GM12891 (cell line): ENCODE measurements around the gene TCERG1L.
"Not testable (repeated sequence)": the region's sequence is repeated elsewhere in the genome, so short reads cannot be mapped to it uniquely, and the experiment has no call there.

ENCODE experiments used
- DNase-seq: peaks from one replicate; pipeline ENCODE4 v3.0.0; 2011; ENCODE audit warnings: low spot score; ENCODE audit not compliant: insufficient read length
- FAIRE-seq: peaks from 2 replicates; lab custom pipeline; 2011; peaks lifted over from hg19 to GRCh38; lab: Jason Lieb, UNC
- PAX5 ChIP-seq: IDR thresholded peaks from 2 replicates; pipeline ENCODE4 v1.6.1; 2011; ENCODE audit warnings: low read length, moderate library complexity, mild to moderate bottlenecking; ENCODE audit not compliant: insufficient read depth, severe bottlenecking
- POLR2A ChIP-seq: IDR thresholded peaks from 2 replicates; pipeline ENCODE4 v1.6.1; 2011; ENCODE audit warnings: low read depth, low read length, control low read depth
- POLR2AphosphoS5 ChIP-seq: IDR thresholded peaks from 2 replicates; pipeline ENCODE4 v1.6.1; 2011; ENCODE audit warnings: low read depth, low read length, control low read depth
- POU2F2 ChIP-seq: IDR thresholded peaks from 2 replicates; pipeline ENCODE4 v1.6.1; 2011; ENCODE audit warnings: low read depth, mild to moderate bottlenecking, control low read depth, low read length, moderate library complexity
- SPI1 ChIP-seq: IDR thresholded peaks from 2 replicates; pipeline ENCODE4 v1.6.1; 2011; ENCODE audit warnings: low read depth, low read length, control low read depth
- TAF1 ChIP-seq: IDR thresholded peaks from 2 replicates; pipeline ENCODE4 v1.6.1; 2011; ENCODE audit warnings: low read depth, low read length, control low read depth

The TCERG1L gene

DNA sequence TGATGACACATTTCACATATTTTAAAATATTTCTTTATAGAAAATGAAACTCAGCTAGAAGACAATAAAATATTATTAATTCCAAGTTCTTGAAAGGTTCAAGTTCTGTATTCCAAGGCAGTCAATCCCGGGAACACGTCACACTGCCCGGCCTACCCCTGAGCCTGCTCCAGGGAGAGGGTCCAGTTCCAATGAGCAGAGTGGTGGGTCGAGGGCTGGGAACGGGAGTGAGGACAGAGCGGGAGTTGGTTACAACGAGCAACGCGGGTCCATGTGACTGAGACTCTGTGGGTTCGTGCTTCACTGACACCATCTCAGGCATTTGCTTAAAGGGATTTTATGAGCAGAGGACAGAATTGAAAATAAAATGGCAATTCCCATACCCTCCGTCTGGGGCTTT, 209.4 kb downstream of the TCERG1L start:
- no peak for DNase-seq
- FAIRE-seq, result no peak
- TF ChIP-seq TAF1 (no peak), POLR2A (no peak), PAX5 (no peak), SPI1 (no peak), POU2F2 (no peak), POLR2AphosphoS5 (no peak)

GRCh38 chr10:131100418-131101410, 210.8 kb downstream of the TCERG1L start:
- FAIRE-seq, DNase-seq: not testable (repeated sequence)

GRCh38 chr10:131099028-131099726, 212.3 kb downstream of the TCERG1L start:
- no peak for TF ChIP-seq POU2F2
- TF ChIP-seq POLR2A, result no peak
- TF ChIP-seq TAF1, result no peak
- no peak for TF ChIP-seq SPI1
- TF ChIP-seq POLR2AphosphoS5, result no peak
- TF ChIP-seq PAX5, result no peak
- FAIRE-seq (no peak), DNase-seq (no peak)

- FAIRE-seq, result no peak
- no peak for DNase-seq
- TF ChIP-seq TAF1 (no peak), SPI1 (no peak), POLR2AphosphoS5 (no peak), POU2F2 (no peak), POLR2A (no peak), PAX5 (no peak)
Measured at GRCh38 chr10:131098416-131098952, 213.0 kb downstream of the TCERG1L start.

DNA sequence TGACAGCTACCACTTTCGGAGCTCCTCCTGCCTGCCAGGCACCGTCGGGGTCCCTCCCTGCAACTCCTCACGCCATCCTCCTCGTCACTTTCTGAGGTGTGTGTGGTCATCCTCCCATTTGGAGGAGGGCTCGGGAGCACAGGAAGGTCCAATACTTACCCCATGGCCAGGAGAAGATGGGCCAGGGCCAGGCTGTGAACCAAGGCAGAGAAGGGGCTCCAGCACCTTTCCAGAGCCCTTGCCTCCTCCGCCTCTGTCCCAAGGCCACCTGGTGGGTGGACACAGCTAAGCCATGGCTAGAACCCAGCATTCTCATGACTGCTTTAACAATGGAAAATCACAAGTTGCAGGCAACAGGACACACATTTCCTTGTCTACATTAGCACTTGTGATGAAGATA, 215.5 kb downstream of the TCERG1L start:
- DNase-seq, result no peak

GRCh38 chr10:131095313-131095580, 216.3 kb downstream of the TCERG1L start:
- TF ChIP-seq SPI1 (no peak), POLR2AphosphoS5 (no peak), TAF1 (no peak), POU2F2 (no peak), POLR2A (no peak), PAX5 (no peak)
- FAIRE-seq (no peak), DNase-seq (no peak)

More for the DNA sequence above, 215.5 kb downstream of the TCERG1L start:
- no peak for TF ChIP-seq SPI1
- TF ChIP-seq POLR2A, result no peak
- no peak for TF ChIP-seq PAX5
- TF ChIP-seq TAF1, result no peak
- TF ChIP-seq POLR2AphosphoS5, result no peak
- TF ChIP-seq POU2F2, result no peak
- FAIRE-seq, result no peak

DNA sequence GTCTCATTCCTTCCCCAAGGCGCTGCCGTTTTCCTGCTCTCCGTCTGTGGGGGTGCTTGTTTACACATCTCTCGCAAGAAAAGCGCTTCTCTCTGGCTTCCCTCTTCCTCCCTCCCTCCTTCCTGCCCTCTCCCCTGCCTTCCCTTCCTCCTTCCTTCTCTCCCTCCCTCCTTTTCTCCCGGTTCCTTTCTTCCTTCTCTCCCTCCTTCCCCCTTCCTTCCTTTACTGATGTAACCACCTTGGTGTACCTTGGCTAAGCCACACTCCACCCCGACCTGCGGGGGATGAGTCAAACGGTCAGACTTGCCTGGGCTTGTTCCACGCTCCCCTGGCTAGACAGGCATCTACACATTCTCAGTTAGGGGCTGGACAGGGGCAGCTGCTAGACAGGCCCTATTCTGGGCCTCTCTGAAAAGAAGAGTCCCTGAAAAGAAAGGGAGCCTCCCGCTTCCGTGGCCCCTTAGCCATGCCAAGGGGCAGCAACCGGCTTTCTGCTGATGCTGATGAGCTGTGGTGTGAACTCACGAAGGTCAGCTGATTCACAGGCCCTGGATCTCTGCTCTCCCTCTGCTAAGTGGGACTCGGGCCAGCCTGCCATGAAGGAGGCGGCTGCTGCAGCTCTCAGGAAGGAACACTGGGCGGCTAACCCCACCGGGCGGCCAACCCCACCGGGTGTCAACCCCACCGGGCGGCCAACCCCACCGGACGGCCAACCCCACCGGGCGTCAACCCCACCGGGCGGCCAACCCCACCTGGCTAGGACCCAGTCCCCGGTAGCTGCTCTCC, 216.8 kb downstream of the TCERG1L start:
- TF ChIP-seq PAX5 (no peak), POLR2AphosphoS5 (no peak), POLR2A (no peak), TAF1 (no peak), SPI1 (no peak), POU2F2 (no peak)
- no peak for FAIRE-seq
- no peak for DNase-seq

GRCh38 chr10:131093795-131094366, 217.6 kb downstream of the TCERG1L start:
- DNase-seq, result no peak
- no peak for FAIRE-seq
- TF ChIP-seq TAF1, result no peak
- TF ChIP-seq POLR2AphosphoS5, result no peak
- TF ChIP-seq POLR2A, result no peak
- TF ChIP-seq PAX5, result no peak
- TF ChIP-seq POU2F2, result no peak
- no peak for TF ChIP-seq SPI1

DNA sequence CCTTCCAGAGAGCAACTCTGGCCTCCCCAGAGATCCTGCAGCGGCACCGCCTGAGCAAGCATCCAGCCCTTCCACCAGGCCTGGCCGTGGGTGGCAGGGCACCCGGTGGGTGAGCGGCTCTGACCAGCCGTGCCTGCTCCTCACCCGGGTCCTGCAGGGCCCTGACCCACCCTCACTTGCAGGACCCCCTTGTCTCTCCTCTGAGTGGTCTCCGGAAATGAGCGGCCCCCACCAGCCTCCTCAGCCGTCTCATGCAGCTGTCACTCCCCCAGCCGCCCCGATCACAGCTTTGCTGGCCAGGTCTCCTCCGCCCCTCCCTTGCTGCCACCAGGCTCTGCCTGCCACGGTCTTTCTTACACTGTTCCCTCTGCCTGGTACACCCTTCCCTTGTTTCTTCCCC, 218.2 kb downstream of the TCERG1L start:
- no peak for TF ChIP-seq SPI1
- no peak for TF ChIP-seq TAF1
- no peak for TF ChIP-seq POU2F2
- no peak for TF ChIP-seq POLR2A
- DNase-seq (no peak), FAIRE-seq (no peak)
